ENCODE measurements around the gene PPP1R12B.
"Not testable (repeated sequence)": the region's sequence is repeated elsewhere in the genome, so short reads cannot be mapped to it uniquely, and the experiment has no call there.

DNA sequence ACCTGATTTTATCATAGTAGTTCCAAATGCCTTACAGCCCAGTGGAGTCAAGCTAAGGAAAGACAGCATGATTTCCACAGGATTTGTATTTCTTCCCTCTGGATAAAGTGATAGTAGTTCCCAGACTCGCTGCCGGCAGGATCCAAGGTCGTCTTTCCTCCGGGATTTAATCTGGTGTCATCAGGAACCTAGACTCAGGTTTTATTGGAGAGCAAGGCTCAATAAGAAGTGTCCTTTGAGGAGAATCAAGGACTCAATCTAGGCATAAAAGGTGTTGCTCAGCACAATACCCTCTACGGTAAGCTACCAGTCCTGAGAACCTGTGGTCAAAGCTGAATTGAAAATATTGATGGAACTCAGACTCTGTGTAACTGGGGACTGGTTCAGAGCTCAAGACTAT, 191.1 kb downstream of the PPP1R12B start:
- TF ChIP-seq, protein P1, sequence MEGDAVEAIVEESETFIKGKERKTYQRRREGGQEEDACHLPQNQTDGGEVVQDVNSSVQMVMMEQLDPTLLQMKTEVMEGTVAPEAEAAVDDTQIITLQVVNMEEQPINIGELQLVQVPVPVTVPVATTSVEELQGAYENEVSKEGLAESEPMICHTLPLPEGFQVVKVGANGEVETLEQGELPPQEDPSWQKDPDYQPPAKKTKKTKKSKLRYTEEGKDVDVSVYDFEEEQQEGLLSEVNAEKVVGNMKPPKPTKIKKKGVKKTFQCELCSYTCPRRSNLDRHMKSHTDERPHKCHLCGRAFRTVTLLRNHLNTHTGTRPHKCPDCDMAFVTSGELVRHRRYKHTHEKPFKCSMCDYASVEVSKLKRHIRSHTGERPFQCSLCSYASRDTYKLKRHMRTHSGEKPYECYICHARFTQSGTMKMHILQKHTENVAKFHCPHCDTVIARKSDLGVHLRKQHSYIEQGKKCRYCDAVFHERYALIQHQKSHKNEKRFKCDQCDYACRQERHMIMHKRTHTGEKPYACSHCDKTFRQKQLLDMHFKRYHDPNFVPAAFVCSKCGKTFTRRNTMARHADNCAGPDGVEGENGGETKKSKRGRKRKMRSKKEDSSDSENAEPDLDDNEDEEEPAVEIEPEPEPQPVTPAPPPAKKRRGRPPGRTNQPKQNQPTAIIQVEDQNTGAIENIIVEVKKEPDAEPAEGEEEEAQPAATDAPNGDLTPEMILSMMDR (IDR thresholded peaks at IDR 0.05; ENCODE audit: extremely low read depth in 1 of 2, insufficient read depth in 1 of 2, low read depth in 1 of 2, low read length in 2 of 2) = not testable (repeated sequence)
- not testable (repeated sequence) for TF ChIP-seq MAX (IDR thresholded peaks at IDR 0.05; ENCODE audit: insufficient read depth, insufficient read length); POLR2A (IDR thresholded peaks at IDR 0.05; ENCODE audit: low read depth, low read length); EZH2 (IDR thresholded peaks at IDR 0.05; ENCODE audit: borderline replicate concordance, low read depth, low read length, severe bottlenecking)
